HepG2 (cell line): Measurements from ENCODE around the gene ATG7. TPM values are rescaled to one million over a fixed set of nuclear protein-coding genes. Genes with fewer than 3 reads are reported as not detected.

Source experiments
- ATAC-seq: fragments of 200-7000 bp; cut with Tn5 transposase; 3 replicates; pipeline ENCODE4 v1.9.1; 2020; ENCODE audit warnings: mild to moderate bottlenecking, moderate library complexity
- BruUV-seq: library from RNA; stranded (reverse); fragments of 400-500 nt; replicated peaks from 2 replicates; lab custom pipeline; 2021; lab: Mats Ljungman, UMichigan
- CTCF ChIA-PET: fragments of 300-600 bp; formaldehyde crosslinking; extraction: SDS; loops from one replicate; lab custom pipeline; 2021; ENCODE audit warnings: low total read pairs, inconsistent platforms, low intra/inter-chr PET ratio; lab: Yijun Ruan, JAX
- POLR2A ChIA-PET: fragments of 350-600 bp; sonication (Branson Sonifier 250); formaldehyde crosslinking; loops from one replicate; lab custom pipeline; 2020; ENCODE audit warnings: antibody characterized with exemption, inconsistent platforms; lab: Yijun Ruan, JAX
- DNase-seq: peaks from one replicate; pipeline ENCODE4 v3.0.0-alpha.2; 2015; ENCODE audit warnings: low spot score
- FAIRE-seq: peaks from 3 replicates; lab custom pipeline; 2011; peaks lifted over from hg19 to GRCh38; lab: Jason Lieb, UNC
- H2AFZ ChIP-seq: one replicate; pipeline ENCODE4 v1.6.1; 2011; ENCODE audit warnings: low read length, inconsistent platforms
- H3K27ac ChIP-seq: fragments of 300-600 bp; 3 replicates; pipeline ENCODE4 v1.8.0; 2011; ENCODE audit warnings: mixed run types, mild to moderate bottlenecking, mixed read lengths, low read length, inconsistent platforms; ENCODE audit not compliant: insufficient read depth; ENCODE audit errors: extremely low read length
- H3K27me3 ChIP-seq, 2 experiments: fragments of 200-600 bp in 1 of 2; 2 replicates in 1 of 2; 3 replicates in 1 of 2; pipeline versions ENCODE4 v1.6.0 to v1.8.0; 2011; ENCODE audit warnings: low read length in 2 of 2, mild to moderate bottlenecking in 2 of 2, moderate library complexity in 2 of 2, inconsistent platforms in 1 of 2; ENCODE audit not compliant: insufficient read depth in 2 of 2, control insufficient read depth in 1 of 2
- H3K36me3 ChIP-seq, 2 experiments: fragments of 200-600 bp in 1 of 2; replicated peaks in 1 of 2; 2 replicates in 1 of 2; 3 replicates in 1 of 2; pipeline versions ENCODE4 v1.5.1 to v1.8.0; 2011; ENCODE audit warnings: low read length in 2 of 2, inconsistent platforms in 1 of 2; ENCODE audit not compliant: insufficient read depth in 2 of 2, control insufficient read depth in 1 of 2
- H3K4me1 ChIP-seq: 2 replicates; pipeline ENCODE4 v1.5.1; 2012; ENCODE audit warnings: low read length, inconsistent platforms; ENCODE audit not compliant: insufficient read depth
- H3K4me2 ChIP-seq: 2 replicates; pipeline ENCODE4 v1.6.0; 2011; ENCODE audit warnings: low read depth, low read length, inconsistent platforms
- H3K4me3 ChIP-seq, 3 experiments: fragments of 200-600 bp in 1 of 3; sonication (generic), shearing (Covaris generic) in 1 of 3; replicated peaks in 1 of 3; 2 replicates each; pipeline ENCODE4 v1.5.1; 2011 to 2016; ENCODE audit warnings: low read length in 3 of 3, inconsistent platforms in 2 of 3, low read depth in 2 of 3, mild to moderate bottlenecking in 2 of 3, control low read depth in 1 of 3, mixed read lengths in 1 of 3; ENCODE audit not compliant: insufficient read depth in 1 of 3
- H3K79me2 ChIP-seq: one replicate; pipeline ENCODE4 v1.6.1; 2011; ENCODE audit warnings: low read length, inconsistent platforms; ENCODE audit not compliant: insufficient read depth
- H3K9ac ChIP-seq: 2 replicates; pipeline ENCODE4 v1.6.0; 2011; ENCODE audit warnings: mild to moderate bottlenecking, low read depth, low read length, inconsistent platforms; ENCODE audit not compliant: insufficient read depth
- H3K9me3 ChIP-seq: 2 replicates; pipeline ENCODE4 v1.5.1; 2012; ENCODE audit warnings: mild to moderate bottlenecking, low read length
- H4K20me1 ChIP-seq: 2 replicates; pipeline ENCODE4 v1.6.0; 2011; ENCODE audit warnings: inconsistent platforms, mild to moderate bottlenecking, low read length, moderate library complexity; ENCODE audit not compliant: insufficient read depth
- ETV6 ChIP-seq: sonication (generic); formaldehyde crosslinking; conservative IDR thresholded peaks from 2 replicates; pipeline ENCODE4 v1.4.0; 2020; ENCODE audit warnings: missing genetic modification reagents
- FOXK1 ChIP-seq: sonication (generic); formaldehyde crosslinking; IDR thresholded peaks from 2 replicates; pipeline ENCODE4 v1.4.0; 2020; ENCODE audit warnings: low read depth, missing genetic modification reagents, borderline replicate concordance
- NAIF1 ChIP-seq: sonication (generic); formaldehyde crosslinking; IDR thresholded peaks from 2 replicates; pipeline ENCODE4 v1.5.0; 2020; ENCODE audit warnings: mild to moderate bottlenecking, missing genetic modification reagents, borderline replicate concordance
- RCOR2 ChIP-seq: IDR thresholded peaks from 2 replicates; pipeline ENCODE4 v1.6.1; 2016; ENCODE audit warnings: missing biosample characterization, missing genetic modification reagents
- RFX3 ChIP-seq: IDR thresholded peaks from 2 replicates; pipeline ENCODE4 v1.6.1; 2016; ENCODE audit warnings: missing biosample characterization, missing genetic modification reagents
- SALL1 ChIP-seq: sonication (generic); formaldehyde crosslinking; IDR thresholded peaks from 2 replicates; pipeline ENCODE4 v1.8.0; 2022; ENCODE audit warnings: mild to moderate bottlenecking, missing genetic modification reagents
- SNRNP70 ChIP-seq: fragments of 200-400 bp; formaldehyde crosslinking; IDR thresholded peaks from 2 replicates; pipeline ENCODE4 v1.6.1; 2017; ENCODE audit warnings: mild to moderate bottlenecking, low read depth, low read length, moderate library complexity
- SRSF4 ChIP-seq: fragments of 200-400 bp; formaldehyde crosslinking; IDR thresholded peaks from one replicate; pipeline ENCODE4 v1.6.1; 2018; ENCODE audit warnings: mild to moderate bottlenecking, low read depth, low read length, moderate library complexity; ENCODE audit not compliant: poor library complexity, severe bottlenecking
- YEATS4 ChIP-seq: sonication (generic); formaldehyde crosslinking; IDR thresholded peaks from 2 replicates; pipeline ENCODE4 v1.4.0; 2020; ENCODE audit warnings: missing genetic modification reagents, borderline replicate concordance
- ZNF230 ChIP-seq: sonication (generic); formaldehyde crosslinking; IDR thresholded peaks from 2 replicates; pipeline ENCODE4 v1.4.0; 2020; ENCODE audit warnings: mild to moderate bottlenecking, missing genetic modification reagents
- WGBS: methylation state at CpG from one replicate; pipeline ENCODE4 v1.1.6; 2017; ENCODE audit warnings: low lambda C conversion rate; 5-methylcytosine and 5-hydroxymethylcytosine counted together
- in situ Hi-C: cut with HindIII; loops from 2 replicates; pipeline ENCODE4 v1.10.0; 2017; ENCODE audit warnings: low pct_unique_long_range_greater_than_20kb; ENCODE audit not compliant: extremely low pct_ligation_motif_present
- intact Hi-C: fragments of 100-400 bp; cut with micrococcal nuclease; formaldehyde crosslinking; loops from one replicate; pipeline ENCODE4 v1.10.0; 2022; ENCODE audit not compliant: unreplicated experiment
- polyA plus RNA-seq, 8 experiments: library from polyadenylated mRNA; depleted of rRNA in 3 of 8; stranded (reverse) in 7 of 8; unstranded in 1 of 8; fragments of >200 nt; fragmentation: Illumina TruSeq in 4 of 8; extraction: Trizol in 4 of 8; gene quantifications; 2 replicates each; pipeline versions ENCODE4 v1.2.1 to v1.2.3, GENCODE V29; 2011 to 2016; ENCODE audit warnings: low read depth in 4 of 8, missing spikeins in 1 of 8, mixed read lengths in 1 of 8; ENCODE audit not compliant: insufficient read depth in 1 of 8
- total RNA-seq, 5 experiments: library from RNA; depleted of rRNA; stranded (reverse); fragments of >200 nt; fragmentation: Illumina TruSeq; extraction: Trizol; gene quantifications; 2 replicates each; pipeline ENCODE4 v1.2.3, GENCODE V29; 2016; ENCODE audit warnings: low read depth in 1 of 5
- TF ChIP-seq, protein P1 (sequence below): sonication (generic); formaldehyde crosslinking; IDR thresholded peaks from 2 replicates; pipeline ENCODE4 v1.4.0; 2020; ENCODE audit warnings: mild to moderate bottlenecking, missing genetic modification reagents
- TF ChIP-seq, protein P2 (sequence below): sonication (generic); formaldehyde crosslinking; IDR thresholded peaks from 2 replicates; pipeline ENCODE4 v1.4.0; 2020; ENCODE audit warnings: missing genetic modification reagents, low read depth, mild to moderate bottlenecking, borderline replicate concordance
- TF ChIP-seq, protein P3 (sequence below): sonication (generic); formaldehyde crosslinking; IDR thresholded peaks from 2 replicates; pipeline ENCODE4 v1.4.0; 2020; ENCODE audit warnings: missing genetic modification reagents
- TF ChIP-seq, protein P4 (sequence below): sonication (generic); formaldehyde crosslinking; IDR thresholded peaks from 2 replicates; pipeline ENCODE4 v1.5.0; 2020; ENCODE audit warnings: missing genetic modification reagents

The ATG7 gene
- total and polyA plus RNA-seq, 2 of the 13 experiments (the other 11 are each of a cell fraction or from before 2014, with no cell fraction given): 7.8 to 22.1 TPM

DNA sequence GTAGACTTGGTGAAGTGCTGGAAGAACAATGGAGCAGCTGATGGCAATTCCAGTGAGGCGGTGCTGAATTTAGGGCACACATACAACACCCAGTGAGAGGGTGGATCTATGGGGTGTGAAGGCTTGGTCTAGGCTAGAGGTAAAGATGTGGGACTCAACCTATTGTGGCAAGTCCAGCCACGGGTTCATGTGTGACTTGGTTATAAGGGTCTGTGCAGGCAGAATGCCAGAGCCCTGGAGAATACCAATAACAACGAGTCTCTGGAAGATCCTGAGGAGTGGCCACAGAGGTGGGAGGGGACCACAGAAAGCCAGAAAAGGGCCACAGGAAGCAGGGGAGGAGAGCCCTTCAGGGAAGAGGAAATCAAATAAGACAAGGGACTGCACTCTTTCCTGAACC, 316.6 kb downstream of the ATG7 start:
- 84% methylated on average over 3 of the region's 3 CpGs for WGBS
- no peak overlapping the region for H2AFZ ChIP-seq
- no TSS peak for BruUV-seq
- CTCF ChIA-PET: no interaction called here
- no peaks in the 10 kb centered on the region for H3K27me3 ChIP-seq
- H3K79me2 ChIP-seq: peaks cover 99% of the 10 kb centered on the region
- in situ Hi-C loops (no loop called here), intact Hi-C loops (no loop called here)
- H3K27ac ChIP-seq: no peak overlapping the region
- peaks cover 66% of the 10 kb centered on the region for H3K4me1 ChIP-seq
- POLR2A ChIA-PET: no interaction called here
- ATAC-seq (no peak), DNase-seq (no peak), FAIRE-seq (no peak)
- no peak overlapping the region for H3K4me3 ChIP-seq
- H3K9ac ChIP-seq: no peak overlapping the region
- peaks cover 15 to 38% of the 10 kb centered on the region in 2 experiments for H3K36me3 ChIP-seq
- H3K4me2 ChIP-seq: no peak overlapping the region
- peaks cover 26% of the 10 kb centered on the region for H4K20me1 ChIP-seq
- H3K9me3 ChIP-seq: no peaks in the 10 kb centered on the region
- TF ChIP-seq, protein P1, sequence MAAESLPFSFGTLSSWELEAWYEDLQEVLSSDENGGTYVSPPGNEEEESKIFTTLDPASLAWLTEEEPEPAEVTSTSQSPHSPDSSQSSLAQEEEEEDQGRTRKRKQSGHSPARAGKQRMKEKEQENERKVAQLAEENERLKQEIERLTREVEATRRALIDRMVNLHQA: no peak
- TF ChIP-seq RCOR2 (no peak), ETV6 (CRISPR knock-in tag) (no peak), FOXK1 (CRISPR knock-in tag) (no peak), SNRNP70 (no peak), YEATS4 (no peak), ZNF230 (CRISPR knock-in tag) (no peak), RFX3 (CRISPR knock-in tag) (no peak), SRSF4 (no peak), NAIF1 (CRISPR knock-in tag) (no peak), SALL1 (CRISPR knock-in tag) (no peak)
- TF ChIP-seq, protein P2, sequence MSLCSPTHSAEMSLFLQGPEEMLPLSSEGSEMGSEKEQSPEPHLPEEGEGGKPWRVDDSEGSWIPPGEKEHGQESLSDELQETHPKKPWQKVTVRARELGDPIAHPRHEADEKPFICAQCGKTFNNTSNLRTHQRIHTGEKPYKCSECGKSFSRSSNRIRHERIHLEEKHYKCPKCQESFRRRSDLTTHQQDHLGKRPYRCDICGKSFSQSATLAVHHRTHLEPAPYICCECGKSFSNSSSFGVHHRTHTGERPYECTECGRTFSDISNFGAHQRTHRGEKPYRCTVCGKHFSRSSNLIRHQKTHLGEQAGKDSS (CRISPR knock-in tag): no peak
- TF ChIP-seq, protein P3, sequence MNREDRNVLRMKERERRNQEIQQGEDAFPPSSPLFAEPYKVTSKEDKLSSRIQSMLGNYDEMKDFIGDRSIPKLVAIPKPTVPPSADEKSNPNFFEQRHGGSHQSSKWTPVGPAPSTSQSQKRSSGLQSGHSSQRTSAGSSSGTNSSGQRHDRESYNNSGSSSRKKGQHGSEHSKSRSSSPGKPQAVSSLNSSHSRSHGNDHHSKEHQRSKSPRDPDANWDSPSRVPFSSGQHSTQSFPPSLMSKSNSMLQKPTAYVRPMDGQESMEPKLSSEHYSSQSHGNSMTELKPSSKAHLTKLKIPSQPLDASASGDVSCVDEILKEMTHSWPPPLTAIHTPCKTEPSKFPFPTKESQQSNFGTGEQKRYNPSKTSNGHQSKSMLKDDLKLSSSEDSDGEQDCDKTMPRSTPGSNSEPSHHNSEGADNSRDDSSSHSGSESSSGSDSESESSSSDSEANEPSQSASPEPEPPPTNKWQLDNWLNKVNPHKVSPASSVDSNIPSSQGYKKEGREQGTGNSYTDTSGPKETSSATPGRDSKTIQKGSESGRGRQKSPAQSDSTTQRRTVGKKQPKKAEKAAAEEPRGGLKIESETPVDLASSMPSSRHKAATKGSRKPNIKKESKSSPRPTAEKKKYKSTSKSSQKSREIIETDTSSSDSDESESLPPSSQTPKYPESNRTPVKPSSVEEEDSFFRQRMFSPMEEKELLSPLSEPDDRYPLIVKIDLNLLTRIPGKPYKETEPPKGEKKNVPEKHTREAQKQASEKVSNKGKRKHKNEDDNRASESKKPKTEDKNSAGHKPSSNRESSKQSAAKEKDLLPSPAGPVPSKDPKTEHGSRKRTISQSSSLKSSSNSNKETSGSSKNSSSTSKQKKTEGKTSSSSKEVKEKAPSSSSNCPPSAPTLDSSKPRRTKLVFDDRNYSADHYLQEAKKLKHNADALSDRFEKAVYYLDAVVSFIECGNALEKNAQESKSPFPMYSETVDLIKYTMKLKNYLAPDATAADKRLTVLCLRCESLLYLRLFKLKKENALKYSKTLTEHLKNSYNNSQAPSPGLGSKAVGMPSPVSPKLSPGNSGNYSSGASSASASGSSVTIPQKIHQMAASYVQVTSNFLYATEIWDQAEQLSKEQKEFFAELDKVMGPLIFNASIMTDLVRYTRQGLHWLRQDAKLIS: no peak
- TF ChIP-seq, protein P4, sequence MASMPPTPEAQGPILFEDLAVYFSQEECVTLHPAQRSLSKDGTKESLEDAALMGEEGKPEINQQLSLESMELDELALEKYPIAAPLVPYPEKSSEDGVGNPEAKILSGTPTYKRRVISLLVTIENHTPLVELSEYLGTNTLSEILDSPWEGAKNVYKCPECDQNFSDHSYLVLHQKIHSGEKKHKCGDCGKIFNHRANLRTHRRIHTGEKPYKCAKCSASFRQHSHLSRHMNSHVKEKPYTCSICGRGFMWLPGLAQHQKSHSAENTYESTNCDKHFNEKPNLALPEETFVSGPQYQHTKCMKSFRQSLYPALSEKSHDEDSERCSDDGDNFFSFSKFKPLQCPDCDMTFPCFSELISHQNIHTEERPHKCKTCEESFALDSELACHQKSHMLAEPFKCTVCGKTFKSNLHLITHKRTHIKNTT (CRISPR knock-in tag): no peak
